ENCODE results near the gene ENDOV. TPM values are rescaled to one million over a fixed set of nuclear protein-coding genes. Genes with fewer than 3 reads are reported as not detected.

Gene ENDOV
- polyA plus RNA-seq, 1 experiment = 18.1 TPM

DNA sequence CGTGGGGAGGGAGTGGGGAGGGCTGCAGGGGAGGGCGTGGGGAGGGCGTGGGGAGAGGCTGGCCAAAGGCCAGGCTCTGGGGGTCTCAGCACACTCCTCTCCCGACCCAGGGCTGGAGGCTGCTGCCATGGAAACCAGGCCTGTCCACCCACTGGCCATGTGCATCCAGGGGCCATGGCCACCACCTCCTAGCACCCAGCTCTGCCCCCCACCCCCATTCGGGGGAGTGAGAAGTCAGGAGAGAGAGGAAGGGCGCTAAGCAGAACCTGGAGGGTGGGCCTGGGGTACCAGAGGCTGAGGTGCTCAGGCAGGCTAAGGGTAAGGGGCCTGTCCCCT, 29.6 kb downstream of the ENDOV start:
- TF ChIP-seq, protein P1, sequence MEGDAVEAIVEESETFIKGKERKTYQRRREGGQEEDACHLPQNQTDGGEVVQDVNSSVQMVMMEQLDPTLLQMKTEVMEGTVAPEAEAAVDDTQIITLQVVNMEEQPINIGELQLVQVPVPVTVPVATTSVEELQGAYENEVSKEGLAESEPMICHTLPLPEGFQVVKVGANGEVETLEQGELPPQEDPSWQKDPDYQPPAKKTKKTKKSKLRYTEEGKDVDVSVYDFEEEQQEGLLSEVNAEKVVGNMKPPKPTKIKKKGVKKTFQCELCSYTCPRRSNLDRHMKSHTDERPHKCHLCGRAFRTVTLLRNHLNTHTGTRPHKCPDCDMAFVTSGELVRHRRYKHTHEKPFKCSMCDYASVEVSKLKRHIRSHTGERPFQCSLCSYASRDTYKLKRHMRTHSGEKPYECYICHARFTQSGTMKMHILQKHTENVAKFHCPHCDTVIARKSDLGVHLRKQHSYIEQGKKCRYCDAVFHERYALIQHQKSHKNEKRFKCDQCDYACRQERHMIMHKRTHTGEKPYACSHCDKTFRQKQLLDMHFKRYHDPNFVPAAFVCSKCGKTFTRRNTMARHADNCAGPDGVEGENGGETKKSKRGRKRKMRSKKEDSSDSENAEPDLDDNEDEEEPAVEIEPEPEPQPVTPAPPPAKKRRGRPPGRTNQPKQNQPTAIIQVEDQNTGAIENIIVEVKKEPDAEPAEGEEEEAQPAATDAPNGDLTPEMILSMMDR (IDR thresholded peaks at IDR 0.05; ENCODE audit: low read depth, low read length) = no peak
- Histone ChIP-seq H3K27me3 (ENCODE audit: control insufficient read depth, insufficient read depth, low read length) (peaks cover 25% of the 10 kb centered on the region), H3K27ac (ENCODE audit: low read depth, low read length) (no peak overlapping the region), H3K9me3 (ENCODE audit: control insufficient read depth, insufficient read depth, low read length) (no peaks in the 10 kb centered on the region; the same call in 1 of the 2 replicates), H3K4me3 (ENCODE audit: low read depth, low read length) (no peak overlapping the region)
- DNase-seq (ENCODE audit: low read depth, low spot score) = no peak
- ChIA-PET POLR2A (no interaction called here), CTCF (interaction anchor here (1.4 kb wide), 1 partner anchor 18 kb away, joined by 3 read pairs; no protein-coding TSS in a partner anchor)

DNA sequence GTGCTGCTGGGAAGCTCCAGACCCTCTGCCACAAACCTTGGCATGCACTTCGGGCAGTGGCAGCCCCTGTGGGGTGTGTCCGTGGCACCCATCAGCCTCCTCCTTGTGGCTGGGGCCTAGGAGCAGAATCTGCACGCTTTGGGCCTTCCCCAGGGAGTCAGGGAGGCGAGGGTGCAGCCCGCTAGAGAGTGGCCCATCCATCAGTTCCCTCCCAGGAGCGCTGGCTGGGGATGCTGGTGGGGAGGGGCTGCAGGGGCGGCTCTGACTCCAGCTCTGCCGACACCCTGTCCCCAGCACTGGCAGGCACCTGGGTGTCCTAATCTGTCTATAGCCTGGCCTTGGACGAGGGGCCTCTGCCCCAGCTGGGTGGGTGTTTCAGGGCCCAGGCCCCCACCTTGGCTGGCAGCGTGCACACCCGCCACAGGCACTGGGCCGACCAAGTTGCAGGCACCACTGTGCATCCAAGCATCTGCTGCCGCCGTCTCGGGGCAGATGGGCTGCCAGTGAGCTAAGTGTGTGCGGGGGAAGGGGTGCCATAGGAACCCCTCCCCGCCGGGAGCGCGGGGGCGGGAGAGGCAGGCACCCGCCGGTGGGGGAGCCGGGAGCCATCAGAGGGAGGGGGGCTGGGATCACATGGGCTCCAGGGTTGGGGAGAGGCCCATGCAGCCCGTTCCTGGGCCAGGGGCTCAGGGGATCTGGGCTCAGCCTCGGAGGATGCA, 30.2 kb downstream of the ENDOV start:
- CTCF ChIA-PET = interaction anchor here (1.4 kb wide), 1 partner anchor 18 kb away, joined by 3 read pairs; no protein-coding TSS in a partner anchor
- POLR2A ChIA-PET = no interaction called here
- TF ChIP-seq, protein P1 (IDR thresholded peaks at IDR 0.05; ENCODE audit: low read depth, low read length) = no peak
- DNase-seq (ENCODE audit: low read depth, low spot score) = no peak
- Histone ChIP-seq H3K27me3 (ENCODE audit: control insufficient read depth, insufficient read depth, low read length) (peaks cover 25% of the 10 kb centered on the region), H3K27ac (ENCODE audit: low read depth, low read length) (no peak overlapping the region), H3K4me3 (ENCODE audit: low read depth, low read length) (no peak overlapping the region), H3K9me3 (ENCODE audit: control insufficient read depth, insufficient read depth, low read length) (no peaks in the 10 kb centered on the region; the same call in 1 of the 2 replicates)

- Histone ChIP-seq H3K27me3 (ENCODE audit: control insufficient read depth, insufficient read depth, low read length) (peaks cover 25% of the 10 kb centered on the region), H3K9me3 (ENCODE audit: control insufficient read depth, insufficient read depth, low read length) (no peaks in the 10 kb centered on the region; the same call in 1 of the 2 replicates), H3K27ac (ENCODE audit: low read depth, low read length) (no peak overlapping the region), H3K4me3 (ENCODE audit: low read depth, low read length) (no peak overlapping the region)
- CTCF ChIA-PET = no interaction called here
- no peak for DNase-seq (ENCODE audit: low read depth, low spot score)
- TF ChIP-seq, protein P1 (IDR thresholded peaks at IDR 0.05; ENCODE audit: low read depth, low read length) = no peak
- POLR2A ChIA-PET = no interaction called here
Measured at GRCh38 chr17:80445726-80446110, 30.8 kb downstream of the ENDOV start.

DNA sequence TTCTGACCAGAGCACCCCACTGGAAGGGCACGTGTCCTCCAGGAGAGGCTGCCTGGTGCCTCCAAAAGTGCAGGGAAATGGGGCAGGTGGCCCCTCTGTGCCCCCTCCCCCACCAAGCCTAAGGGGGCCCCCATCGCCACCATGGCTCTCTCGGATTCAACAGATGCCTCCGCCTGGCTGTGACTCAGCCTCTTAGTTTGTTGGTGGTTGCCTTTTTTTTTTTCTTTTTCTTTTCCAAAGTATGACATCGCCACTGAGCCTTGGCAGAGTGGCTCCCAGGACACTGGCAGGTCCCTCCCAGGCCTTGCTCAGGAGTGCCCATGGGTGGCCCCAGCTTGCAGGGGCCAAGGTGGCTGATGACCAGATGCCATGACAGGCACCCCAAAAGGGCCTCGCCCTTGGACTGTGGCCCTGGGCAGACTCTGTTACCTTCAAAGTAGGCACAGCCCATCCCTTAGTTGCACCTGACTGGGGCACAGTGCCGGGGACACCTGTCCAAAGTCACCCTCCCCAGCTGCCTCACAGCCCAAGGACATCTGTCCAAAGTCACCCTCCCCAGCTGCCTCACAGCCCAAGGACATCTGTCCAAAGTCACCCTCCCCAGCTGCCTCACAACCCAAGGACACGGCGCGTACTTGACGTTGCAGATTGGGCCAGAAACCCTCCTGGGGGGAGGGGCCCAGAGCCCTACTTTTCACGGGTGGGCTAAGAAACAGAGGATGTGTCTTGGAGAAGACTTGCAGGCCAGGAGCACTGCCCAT, 31.9 kb downstream of the ENDOV start:
- DNase-seq (ENCODE audit: low read depth, low spot score) = no peak
- CTCF ChIA-PET = no interaction called here
- TF ChIP-seq, protein P1 (IDR thresholded peaks at IDR 0.05; ENCODE audit: low read depth, low read length) = no peak
- POLR2A ChIA-PET = no interaction called here
- Histone ChIP-seq H3K9me3 (ENCODE audit: control insufficient read depth, insufficient read depth, low read length) (peaks cover 7% of the 10 kb centered on the region; the same call in 1 of the 2 replicates), H3K27ac (ENCODE audit: low read depth, low read length) (no peak overlapping the region), H3K27me3 (ENCODE audit: control insufficient read depth, insufficient read depth, low read length) (peaks cover 25% of the 10 kb centered on the region), H3K4me3 (ENCODE audit: low read depth, low read length) (no peak overlapping the region)

GRCh38 chr17:80447790-80448189, 32.8 kb downstream of the ENDOV start:
- CTCF ChIA-PET = interaction anchor here (0.6 kb wide), 1 partner anchor 101 kb away, joined by 4 read pairs; no protein-coding TSS in a partner anchor
- Histone ChIP-seq H3K27ac (ENCODE audit: low read depth, low read length) (no peak overlapping the region), H3K27me3 (ENCODE audit: control insufficient read depth, insufficient read depth, low read length) (peaks cover 18% of the 10 kb centered on the region), H3K4me3 (ENCODE audit: low read depth, low read length) (no peak overlapping the region), H3K9me3 (ENCODE audit: control insufficient read depth, insufficient read depth, low read length) (peaks cover 7% of the 10 kb centered on the region; the same call in 1 of the 2 replicates)
- POLR2A ChIA-PET = no interaction called here
- TF ChIP-seq, protein P1 (IDR thresholded peaks at IDR 0.05; ENCODE audit: low read depth, low read length) = no peak
- no peak for DNase-seq (ENCODE audit: low read depth, low spot score)

Data from AG04450 (cell line).